SKM-1 treated with dmso at 0.1 percent for 144 hours (cell line): ENCODE results near the gene RSPH1.

Experiments
- DNase-seq: peaks from one replicate; lab custom pipeline; 2025; ENCODE audit not compliant: unreplicated experiment; lab: John Stamatoyannopoulos, UW

RSPH1 gene

DNA sequence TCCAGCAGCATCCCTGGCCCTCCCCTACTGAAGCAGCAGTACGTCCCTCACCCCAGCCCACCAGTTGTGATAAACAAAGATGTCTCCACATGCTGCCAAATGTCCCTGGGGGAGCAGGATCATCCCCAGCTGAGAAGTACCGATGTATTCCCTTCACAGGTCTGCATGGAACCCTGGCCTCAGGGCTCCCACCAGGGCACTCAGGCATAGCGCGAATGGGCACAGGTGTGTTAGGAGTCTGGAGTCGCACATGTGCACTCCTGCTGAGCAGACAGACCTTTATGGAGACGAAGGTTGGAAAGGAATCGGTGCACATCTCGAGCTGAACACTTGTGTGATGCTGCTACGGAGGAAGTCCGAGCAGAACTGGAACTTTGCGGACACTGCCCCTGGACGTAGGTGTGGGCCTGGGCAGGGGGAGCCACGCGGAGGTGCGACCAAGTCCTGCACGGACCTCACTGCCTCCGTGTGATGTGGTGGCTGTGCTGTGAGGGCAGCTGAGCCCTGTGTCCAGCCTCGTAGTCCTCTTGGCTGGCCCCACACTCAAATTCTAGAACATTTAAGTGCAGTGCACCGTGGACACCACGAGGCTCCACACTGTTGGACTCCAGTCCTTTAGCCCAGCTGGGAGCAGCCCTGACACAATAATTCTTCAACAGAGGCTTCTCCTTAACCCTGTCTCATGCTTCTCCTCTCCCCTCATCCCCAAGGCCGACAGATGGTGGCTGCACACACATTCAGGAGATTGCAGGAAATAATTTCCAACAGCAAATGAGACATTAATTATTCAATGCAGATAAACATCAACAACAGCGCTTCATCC, 43.4 kb downstream of the RSPH1 start:
- no peak for DNase-seq

DNA sequence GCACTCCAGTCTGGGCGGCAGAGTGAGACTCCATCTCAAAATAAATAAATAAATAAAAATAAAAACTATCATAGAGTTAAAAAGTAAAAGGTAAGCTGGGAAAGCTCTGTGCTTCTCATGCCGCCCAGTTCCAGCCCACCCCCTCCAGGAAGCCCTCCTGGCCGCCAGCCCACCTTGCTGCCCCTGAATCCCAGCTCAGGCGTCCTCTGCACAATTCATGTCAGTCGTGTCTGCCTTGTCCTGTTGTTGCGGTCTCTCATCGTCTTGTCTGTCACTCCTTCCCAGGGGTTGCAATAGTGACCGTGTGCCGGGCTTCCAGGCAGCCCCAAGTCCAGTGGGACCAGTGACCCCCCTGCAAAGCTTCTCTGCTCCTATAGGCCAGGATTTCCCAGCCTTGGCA, 44.1 kb downstream of the RSPH1 start:
- DNase-seq: no peak

DNA sequence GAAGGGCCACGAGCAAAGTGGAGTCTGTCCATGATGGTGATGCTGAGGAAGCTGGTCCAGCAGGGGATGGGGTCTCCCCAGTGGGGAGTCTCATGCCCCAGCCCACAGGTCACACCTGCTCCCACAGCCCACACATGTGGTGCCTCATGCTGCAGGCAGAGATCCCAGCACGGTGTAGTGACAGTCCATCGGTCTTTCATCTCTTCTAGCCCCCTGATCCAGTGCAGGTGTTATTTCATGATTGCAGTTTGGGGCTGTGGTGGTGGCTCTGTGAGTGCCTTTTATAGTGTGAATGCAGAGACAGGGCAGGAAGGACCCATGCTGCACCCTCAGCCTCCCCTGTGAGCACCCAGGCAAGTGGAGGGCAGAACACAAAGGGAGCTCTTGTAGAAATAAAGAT, 47.3 kb downstream of the RSPH1 start:
- no peak for DNase-seq

DNA sequence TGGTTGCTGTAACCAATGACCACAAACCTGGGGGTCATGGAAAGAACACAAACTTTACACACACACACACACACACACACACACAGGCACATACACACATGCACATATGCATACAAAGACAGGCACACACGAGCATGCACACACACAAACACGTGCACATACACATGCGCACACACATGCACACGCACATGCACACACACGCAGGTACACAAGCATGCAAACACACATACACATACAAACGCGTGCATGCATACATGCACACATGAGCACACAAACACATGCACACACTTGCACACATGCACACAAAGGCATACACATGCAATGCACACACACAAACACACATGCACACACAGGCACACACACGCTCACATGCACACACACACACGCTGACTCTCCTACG, 48.3 kb downstream of the RSPH1 start:
- no peak for DNase-seq

DNA sequence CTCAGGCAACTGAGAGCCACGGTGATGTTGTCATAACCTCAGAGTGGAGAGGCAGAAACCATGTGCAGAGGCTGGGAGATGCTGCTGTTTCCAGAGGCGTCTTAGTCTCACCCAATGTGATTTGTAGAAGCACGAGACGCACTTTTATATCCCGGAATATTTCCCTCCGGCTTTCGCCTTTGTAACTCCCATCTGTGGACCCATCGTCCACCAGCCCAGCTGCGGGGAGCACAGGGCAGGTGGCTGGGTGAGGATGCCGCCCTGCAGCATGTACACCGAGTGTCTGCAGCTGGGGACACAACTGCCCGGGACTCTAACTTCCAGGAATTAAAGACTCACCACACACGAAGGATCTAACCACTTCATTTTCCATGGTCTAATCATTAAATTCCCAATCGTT, 48.8 kb downstream of the RSPH1 start:
- DNase-seq: no peak

DNA sequence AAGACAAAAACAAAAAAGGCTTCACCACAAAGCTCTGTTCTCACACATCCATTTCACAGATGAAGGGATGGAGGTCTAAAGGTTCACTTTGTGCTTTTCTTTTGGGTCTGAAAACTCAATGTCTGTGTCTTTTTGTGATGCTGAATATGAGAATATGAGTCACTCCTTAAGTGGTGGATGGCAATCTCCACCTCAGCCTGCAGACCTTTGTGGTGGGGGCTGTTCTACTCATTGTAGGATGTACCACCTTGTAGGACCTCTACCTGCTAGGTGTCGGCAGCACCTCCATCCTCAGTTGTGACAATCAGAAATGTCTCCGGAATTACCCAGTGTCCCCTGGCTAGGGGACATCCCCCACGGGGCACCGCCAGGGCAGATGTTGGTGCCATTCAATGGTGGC, 49.5 kb downstream of the RSPH1 start:
- no peak for DNase-seq

DNA sequence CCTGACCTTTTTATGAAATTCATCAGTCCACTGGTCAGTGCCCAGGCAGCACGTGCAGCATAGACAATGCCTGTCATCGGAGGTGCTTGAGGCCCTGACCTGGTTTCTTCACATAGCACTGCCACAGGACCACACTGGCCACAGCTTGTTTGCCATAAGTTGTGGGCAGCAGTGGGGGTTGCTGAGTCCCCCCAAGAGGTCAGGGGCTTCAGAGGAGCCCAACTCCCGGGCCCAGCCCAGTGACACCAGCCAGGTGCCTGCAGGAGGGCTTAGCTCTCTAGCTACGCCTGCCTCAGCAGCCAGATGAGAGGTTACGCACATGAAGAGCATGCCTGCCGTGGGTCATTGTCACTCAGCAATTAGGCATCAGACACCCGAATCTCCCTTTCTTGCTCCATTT, 50.7 kb downstream of the RSPH1 start:
- DNase-seq: no peak

DNA sequence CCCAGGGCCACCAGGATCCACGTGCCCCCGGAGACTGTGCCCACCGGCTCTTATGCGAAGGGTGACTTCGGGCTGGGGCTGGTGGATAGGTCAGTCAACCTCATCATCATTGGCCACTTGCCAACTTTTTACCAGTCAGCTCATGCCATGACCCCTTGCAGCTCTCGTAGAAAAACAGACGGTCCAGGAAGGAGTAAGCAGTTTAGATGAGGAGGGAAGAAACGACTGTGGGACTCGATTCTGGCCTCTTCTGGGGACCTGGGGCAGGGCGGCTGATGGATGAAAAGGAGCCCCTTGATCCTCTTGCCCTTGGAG, 51.3 kb downstream of the RSPH1 start:
- DNase-seq: no peak

DNA sequence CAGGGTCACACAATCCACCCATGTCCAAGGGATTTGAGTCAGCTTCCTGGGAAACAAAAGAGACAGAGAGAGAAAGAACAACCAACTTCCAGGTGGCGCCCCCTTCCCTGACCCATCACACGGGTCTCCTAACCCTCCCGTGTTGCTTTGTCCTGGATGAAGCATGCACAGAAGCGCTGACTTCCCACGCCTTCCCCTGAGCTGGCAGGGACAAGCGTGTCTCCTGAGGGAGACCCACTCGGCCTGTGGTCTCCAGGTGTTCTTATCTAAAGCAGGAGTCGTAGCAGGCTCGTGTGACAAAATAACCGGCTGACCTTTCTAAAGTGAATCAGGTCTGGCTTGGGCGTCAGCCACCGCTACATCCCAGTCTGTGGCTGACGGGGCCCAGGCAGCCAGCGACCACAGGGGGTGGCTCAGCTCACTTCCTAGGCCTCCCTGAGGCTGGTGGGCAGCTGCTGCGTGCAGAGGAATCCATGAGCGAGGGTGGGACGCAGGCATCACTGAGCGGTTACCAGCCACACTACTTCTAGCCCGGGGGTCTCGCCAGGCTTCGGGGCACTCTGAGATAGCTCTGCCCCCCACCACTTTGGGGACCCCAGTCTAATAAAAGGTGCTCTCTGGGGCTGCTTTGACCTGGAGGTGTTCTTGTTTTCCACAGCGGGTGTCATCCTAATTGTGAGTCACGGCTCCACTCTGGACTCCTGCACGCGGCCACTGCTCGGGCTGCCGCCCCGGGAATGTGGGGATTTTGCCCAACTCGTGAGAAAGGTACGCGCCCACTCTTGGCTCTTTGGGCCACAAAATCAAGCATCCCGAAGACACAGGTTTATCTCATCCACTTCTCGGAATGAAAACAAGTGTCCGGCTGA, 51.9 kb downstream of the RSPH1 start:
- DNase-seq: no peak

DNA sequence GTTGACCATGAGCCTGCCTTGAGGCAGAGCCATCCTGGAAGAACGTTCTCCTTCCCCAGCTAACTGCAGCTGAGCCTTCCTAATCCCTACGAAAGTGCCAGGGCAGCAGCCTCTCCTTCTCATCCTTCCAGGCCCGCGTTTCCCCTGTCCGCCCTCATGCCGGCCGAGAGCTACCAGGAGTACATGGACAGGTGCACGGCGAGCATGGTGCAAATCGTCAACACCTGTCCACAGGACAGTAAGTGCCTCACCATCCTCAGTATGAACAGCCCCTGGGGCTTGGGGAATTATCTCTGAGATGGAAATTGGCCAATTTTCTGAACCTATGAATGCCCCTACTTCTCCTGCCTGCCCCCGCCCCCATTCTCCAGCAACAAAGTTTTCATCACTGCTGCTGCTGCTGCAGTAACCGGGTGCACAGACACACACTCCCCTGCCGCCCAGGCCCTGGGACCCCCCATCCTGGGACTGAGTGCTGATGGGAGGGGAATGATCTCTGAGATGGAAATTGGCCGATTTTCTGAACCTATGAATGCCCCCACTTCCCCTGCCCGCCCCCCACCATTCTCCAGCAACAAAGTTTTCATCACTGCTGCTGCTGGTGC, 52.7 kb downstream of the RSPH1 start:
- DNase-seq: no peak

DNA sequence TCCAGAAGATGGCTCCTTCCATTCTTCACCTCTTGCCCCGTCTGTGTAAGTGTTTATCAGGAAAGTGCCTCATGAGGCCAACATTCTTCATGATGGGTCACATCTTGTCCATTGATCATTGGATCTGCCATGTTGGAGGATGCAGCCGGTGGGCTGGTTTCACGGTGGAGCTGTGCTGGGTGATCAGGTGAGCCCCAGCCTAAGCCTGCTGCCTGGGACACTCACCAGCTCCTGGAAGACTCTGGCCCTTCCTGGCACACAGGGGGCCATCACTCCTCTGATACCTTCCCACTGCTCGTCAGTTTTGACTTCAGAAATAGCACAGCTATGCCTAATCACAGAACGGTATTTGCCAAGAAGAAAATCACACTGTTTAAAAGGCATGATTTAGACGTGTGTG, 54.1 kb downstream of the RSPH1 start:
- no peak for DNase-seq

DNA sequence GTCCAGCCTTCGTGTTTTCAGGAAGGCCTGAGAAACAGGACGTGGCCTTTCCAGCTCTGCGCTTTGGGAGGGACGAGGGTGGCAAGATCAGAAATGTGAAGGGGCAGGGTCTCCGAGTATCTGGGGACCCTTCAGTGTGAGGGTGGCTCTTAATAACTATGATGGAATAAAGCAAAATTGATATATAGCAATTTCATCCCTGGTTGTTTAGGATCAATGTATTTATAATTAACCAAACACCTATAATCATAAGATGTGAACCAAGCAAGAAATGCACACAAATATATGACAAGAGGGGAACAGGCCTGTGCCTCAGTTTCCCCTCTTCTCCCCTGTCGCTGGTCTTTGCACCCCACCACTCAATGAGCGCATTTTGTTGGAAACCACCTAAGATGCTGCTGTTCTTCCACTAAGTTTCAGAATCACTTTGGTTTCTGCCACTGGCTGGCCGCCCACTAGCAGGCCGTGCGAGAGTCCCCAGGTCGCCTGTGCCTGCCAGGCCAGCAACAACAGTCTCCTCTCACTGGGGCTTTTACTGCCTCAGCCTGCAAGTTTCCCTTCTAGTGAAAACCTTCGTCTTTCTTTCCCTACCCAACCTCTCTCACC, 55.7 kb downstream of the RSPH1 start:
- no peak for DNase-seq

DNA sequence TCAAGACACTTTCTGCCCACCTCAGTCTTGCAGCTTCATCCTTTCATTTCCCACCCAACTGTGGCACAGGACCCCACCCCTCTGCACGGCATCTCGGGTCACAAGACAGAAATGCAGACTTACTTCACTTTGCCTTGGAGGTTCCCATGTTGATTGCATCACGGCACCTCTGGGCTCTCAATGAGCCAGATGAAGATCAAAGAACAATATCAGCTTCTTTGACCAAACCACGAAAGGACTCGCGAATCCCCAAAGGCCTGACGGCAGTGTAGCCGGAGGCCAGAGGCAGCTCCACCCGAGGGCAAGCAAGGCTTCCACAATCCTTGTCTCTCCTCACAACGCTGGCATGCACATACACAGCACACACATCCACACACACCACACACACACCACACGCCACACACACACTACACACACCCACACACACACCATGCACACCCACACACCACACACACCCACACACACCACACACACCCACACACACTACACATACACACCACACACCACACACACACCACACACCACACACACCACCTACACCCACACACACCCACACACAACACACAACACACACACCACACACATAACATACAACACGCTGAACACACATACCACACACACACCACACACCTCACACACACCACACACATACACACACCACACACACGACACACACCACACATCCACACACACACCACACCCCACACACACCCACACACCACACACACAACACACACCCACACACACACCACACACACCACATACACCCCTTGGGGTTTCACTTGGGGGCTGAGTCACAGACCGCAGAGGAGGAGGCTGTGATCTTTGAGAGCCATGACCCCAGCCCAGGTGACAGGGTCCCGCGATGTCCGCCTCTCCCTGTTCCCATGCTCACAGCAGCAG, 56.5 kb downstream of the RSPH1 start:
- no peak for DNase-seq

DNA sequence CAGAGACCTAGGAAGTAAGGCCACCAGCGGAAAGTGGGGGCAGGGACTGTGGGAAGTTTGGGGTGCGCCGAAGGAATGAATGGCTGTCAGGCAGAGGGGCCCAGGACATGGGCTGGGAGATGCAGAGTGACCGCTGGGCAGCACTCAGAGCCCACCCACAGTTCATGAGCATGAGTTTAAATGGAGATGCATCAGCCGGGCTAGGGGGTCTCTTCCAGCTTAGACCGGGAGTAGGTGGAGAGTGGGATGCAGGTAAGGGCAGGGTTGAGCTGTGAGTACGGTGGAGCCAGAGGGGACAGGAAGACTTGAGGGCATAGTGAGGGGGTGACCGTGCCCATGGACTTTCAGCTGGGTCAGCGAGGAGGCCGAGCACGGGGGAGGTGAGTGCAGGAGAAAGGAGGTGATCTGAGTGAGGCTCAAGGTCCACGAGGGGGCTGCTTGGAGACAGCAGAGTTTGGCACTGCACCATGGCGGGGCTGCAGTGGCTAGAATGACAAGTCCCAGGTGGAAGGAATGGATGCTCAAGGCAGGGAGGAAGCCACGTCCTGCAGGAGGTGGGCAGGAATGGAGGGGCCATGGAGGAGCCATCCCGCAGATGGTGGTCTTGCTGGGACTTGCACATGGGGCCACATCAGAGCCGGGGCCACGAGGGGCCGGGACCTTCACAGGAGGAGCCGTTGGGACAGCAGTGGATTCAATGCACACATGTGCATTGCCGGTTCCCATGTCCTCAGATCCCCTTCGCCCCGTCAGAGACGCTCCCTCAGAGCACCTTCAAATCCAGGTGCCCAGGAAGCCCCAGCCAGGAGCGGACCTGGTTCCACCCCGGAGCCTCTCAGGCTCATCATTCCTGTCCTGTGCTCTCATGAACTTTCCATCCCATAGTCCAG, 57.5 kb downstream of the RSPH1 start:
- DNase-seq: no peak

DNA sequence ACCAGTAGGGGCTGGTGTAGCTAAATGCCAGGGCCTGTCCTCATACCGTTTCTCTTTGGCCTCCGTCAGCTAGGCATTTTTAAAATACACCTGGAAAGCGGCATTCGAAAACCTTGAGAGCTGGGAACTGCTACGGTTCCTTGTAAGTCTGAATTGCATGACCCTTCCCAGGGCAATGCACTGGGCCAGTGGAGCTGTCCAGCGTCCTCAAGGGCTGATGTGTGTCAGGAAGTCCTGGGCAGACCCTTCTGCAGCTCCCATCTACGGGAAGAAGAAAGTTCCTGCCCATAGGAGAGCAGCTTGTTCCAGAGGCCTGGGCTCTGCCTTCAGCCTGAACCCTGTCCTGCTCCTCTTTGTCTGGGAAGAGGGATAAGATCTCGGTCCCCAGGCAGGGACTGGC, 58.2 kb downstream of the RSPH1 start:
- no peak for DNase-seq

DNA sequence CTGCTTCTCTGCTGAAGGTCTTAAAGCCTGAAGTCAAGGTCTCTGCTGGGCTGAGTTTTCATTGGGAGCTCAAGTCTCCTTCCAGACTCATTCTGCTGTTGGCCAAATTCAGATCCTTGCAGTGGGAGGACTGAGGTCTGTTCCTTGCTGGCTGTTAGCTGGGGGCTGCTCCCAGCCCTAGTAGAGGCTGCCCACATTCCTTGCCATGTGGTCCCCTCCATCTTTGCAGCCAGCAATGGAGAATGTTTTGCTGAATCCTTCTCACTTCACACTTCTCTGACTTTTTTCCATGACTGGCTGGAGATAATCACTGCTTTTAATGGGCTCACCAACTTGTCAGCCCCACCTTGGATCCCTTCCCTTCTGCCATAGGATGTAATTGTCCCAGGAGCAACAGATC, 59.1 kb downstream of the RSPH1 start:
- DNase-seq: no peak

DNA sequence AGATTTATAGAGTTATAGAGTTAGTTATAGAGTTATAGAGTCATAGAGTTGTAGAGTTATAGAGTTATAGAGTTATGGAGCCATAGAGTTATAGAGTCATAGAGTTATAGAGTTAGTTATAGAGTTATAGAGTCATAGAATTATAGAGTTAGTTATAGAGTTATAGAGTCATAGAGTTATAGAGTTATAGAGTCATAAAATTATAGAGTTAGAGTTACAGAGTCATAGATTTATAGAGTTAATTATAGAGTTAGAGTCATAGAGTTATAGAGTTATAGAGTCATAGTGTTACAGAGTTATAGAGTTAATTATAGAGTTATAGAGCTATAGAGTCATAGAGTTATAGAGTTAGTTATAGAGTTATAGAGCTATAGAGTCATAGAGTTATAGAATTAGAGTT, 60.2 kb downstream of the RSPH1 start:
- DNase-seq: no peak

DNA sequence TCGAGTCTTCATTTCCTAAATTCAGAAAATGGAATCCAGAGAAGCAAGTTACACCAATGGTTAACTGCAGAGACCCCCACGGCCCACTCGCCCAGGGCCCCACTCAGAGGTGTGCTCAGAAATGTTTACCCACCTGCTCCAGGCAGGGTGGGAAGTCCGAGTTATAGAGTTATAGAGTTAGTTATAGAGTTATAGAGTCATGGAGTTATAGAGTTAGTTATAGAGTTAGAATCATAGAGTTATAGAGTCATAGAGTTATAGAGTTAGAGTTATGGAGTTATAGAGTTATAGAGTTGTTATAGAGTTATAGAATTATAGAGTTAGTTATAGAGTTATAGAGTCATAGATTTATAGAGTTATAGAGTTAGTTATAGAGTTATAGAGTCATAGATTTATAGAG, 60.6 kb downstream of the RSPH1 start:
- DNase-seq: no peak

DNA sequence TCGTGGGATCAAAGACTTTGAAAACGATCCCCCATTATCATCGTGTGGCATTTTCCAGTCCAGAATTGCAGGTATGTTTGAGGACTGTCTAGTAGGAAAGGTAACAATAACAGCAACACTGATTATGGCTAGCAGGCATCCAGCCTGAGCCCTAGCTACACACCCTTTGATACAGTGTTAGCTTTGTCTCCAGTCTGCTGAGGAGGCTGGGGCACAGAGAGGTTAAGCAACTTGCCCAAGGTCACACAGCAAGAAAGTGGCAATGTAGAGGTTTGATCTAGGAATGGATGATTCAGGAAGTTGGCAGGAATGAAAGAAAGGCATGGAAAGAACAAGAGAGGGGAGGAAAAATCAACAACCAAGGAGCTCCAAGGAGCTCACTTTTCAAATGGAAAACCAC, 61.1 kb downstream of the RSPH1 start:
- DNase-seq: no peak
